ENCODE measurements around the gene ATP11B.

ATP11B gene

DNA sequence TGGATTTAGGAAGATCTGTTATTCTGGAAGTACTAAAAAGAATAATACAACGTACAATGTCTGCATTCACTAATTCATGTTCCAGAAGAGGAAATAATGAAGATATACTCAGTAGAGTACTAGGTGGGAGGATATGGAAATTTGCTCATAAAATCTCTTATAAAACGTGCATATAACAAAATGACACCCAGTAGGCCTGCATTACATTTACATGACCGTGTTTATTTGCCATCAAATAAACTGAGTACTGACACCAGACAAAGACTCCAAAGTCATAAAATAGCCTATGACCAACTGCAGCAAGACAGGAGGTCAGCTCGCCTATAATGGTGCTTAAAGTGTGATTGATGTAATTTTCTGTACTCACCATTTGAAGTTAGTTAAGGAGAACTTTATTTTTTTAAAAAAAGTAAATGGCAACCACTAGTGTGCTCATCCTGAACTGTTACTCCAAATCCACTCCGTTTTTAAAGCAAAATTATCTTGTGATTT is 126.6 kb downstream of the ATP11B start:
- H3K36me3 ChIP-seq (ENCODE audit: control insufficient read depth in 1 of 2, insufficient read depth in 2 of 2, low read length in 2 of 2): peaks cover 4 to 5% of the 10 kb centered on the region in 2 donors
- no peak overlapping the region for H3K9ac ChIP-seq (ENCODE audit: low read depth in 1 of 2, low read length in 2 of 2)
- no peaks in the 10 kb centered on the region for H3K9me3 ChIP-seq (ENCODE audit: control insufficient read depth in 1 of 2, low read length in 2 of 2)
- no peaks in the 10 kb centered on the region for H3K4me1 ChIP-seq (ENCODE audit: control insufficient read depth in 1 of 2, insufficient read depth in 2 of 2, low read length in 2 of 2)
- H3K27ac ChIP-seq (ENCODE audit: low read depth, low read length): no peak overlapping the region
- H3K4me3 ChIP-seq (ENCODE audit: low read depth in 1 of 2, low read length in 2 of 2): no peak overlapping the region
- H3K27me3 ChIP-seq (ENCODE audit: control insufficient read depth in 1 of 2, insufficient read depth in 2 of 2, low read length in 2 of 2): no peaks in the 10 kb centered on the region

DNA sequence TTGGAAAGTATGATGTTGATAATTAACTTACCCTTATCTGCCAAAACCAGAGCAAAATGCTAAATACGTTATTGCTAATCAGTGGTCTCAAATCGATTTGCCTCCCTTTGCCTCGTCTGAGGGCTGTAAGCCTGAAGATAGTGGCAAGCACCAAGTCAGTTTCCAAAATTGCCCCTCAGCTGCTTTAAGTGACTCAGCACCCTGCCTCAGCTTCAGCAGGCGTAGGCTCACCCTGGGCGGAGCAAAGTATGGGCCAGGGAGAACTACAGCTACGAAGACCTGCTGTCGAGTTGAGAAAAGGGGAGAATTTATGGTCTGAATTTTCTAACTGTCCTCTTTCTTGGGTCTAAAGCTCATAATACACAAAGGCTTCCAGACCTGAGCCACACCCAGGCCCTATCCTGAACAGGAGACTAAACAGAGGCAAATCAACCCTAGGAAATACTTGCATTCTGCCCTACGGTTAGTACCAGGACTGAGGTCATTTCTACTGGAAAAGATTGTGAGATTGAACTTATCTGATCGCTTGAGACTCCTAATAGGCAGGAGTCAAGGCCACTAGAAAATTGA is 127.3 kb downstream of the ATP11B start:
- no peak overlapping the region for H3K4me3 ChIP-seq (ENCODE audit: low read depth in 1 of 2, low read length in 2 of 2)
- H3K36me3 ChIP-seq (ENCODE audit: control insufficient read depth in 1 of 2, insufficient read depth in 2 of 2, low read length in 2 of 2): peaks cover 3% of the 10 kb centered on the region in 2 donors
- no peak overlapping the region for H3K27ac ChIP-seq (ENCODE audit: low read depth, low read length)
- H3K9ac ChIP-seq (ENCODE audit: low read depth in 1 of 2, low read length in 2 of 2): no peak overlapping the region
- no peaks in the 10 kb centered on the region for H3K27me3 ChIP-seq (ENCODE audit: control insufficient read depth in 1 of 2, insufficient read depth in 2 of 2, low read length in 2 of 2)
- H3K9me3 ChIP-seq (ENCODE audit: control insufficient read depth in 1 of 2, low read length in 2 of 2): no peaks in the 10 kb centered on the region
- no peaks in the 10 kb centered on the region for H3K4me1 ChIP-seq (ENCODE audit: control insufficient read depth in 1 of 2, insufficient read depth in 2 of 2, low read length in 2 of 2)

DNA sequence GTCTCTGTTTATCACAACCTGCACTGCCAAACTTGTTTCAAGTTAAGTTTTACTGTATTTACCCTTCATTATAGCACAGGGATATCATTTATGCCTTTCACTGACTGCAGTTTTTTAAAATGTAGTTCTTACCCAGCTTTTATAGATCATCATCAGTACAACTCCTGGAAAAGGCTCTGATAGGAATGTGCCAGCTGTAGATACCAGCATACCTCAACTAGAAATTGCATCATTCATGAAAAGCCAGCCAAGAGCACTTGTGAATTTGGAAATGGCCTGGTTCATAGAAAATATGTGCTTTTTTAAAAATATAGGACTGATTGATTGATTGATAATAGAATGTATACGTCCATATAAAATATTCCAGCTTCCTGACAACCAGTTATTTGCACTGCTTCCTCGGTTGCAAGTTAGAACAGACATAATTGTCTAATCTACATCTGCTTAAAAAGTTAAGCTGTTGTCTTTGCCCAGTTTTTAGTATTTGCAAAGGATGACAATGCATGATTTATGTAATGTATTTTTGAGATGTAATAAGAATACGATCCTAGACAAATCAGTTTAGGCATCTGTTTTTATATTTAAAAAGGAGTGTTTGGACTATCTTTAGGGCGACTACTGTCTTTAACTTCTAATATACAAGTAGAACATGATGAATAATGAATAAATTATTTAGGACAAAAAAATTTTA is 128.5 kb downstream of the ATP11B start:
- Histone ChIP-seq H3K9me3 (ENCODE audit: control insufficient read depth in 1 of 2, low read length in 2 of 2) (no peaks in the 10 kb centered on the region), H3K9ac (ENCODE audit: low read depth in 1 of 2, low read length in 2 of 2) (no peak overlapping the region), H3K4me1 (ENCODE audit: control insufficient read depth in 1 of 2, insufficient read depth in 2 of 2, low read length in 2 of 2) (no peaks in the 10 kb centered on the region), H3K27ac (ENCODE audit: low read depth, low read length) (no peak overlapping the region), H3K36me3 (ENCODE audit: control insufficient read depth in 1 of 2, insufficient read depth in 2 of 2, low read length in 2 of 2) (peaks cover 3% of the 10 kb centered on the region in 2 donors), H3K4me3 (ENCODE audit: low read depth in 1 of 2, low read length in 2 of 2) (no peak overlapping the region), H3K27me3 (ENCODE audit: control insufficient read depth in 1 of 2, insufficient read depth in 2 of 2, low read length in 2 of 2) (no peaks in the 10 kb centered on the region)

DNA sequence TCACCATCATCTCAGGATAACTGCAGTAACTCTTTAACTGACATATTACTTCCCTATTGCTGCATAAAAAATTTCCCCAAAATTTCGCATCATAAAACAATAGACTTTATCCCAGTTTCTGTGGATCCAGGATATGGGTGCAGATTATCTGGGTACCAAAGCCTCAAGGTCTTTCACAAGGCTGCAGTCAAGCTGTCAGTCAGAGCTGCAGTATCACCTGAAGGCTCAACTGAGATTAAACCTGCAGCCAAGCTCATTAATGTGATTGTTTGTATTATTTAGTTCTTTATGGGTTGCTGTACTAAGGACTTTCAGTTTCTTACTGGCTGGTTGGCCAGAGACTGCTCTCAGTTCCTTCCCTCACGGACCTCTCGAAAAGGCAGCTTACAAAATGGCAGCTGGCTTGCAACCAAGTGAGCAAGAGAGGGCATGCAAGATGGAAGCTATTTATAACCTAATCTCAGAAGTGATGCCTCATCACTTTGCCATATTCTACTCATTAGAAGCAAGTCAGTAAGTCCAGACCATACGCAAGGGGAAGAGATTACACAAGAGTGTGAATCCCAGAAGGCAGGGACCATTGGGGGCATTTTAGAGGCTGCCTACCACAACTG is 132.1 kb downstream of the ATP11B start:
- H3K9me3 ChIP-seq (ENCODE audit: control insufficient read depth in 1 of 2, low read length in 2 of 2): no peaks in the 10 kb centered on the region
- no peaks in the 10 kb centered on the region for H3K27me3 ChIP-seq (ENCODE audit: control insufficient read depth in 1 of 2, insufficient read depth in 2 of 2, low read length in 2 of 2)
- no peaks in the 10 kb centered on the region for H3K4me1 ChIP-seq (ENCODE audit: control insufficient read depth in 1 of 2, insufficient read depth in 2 of 2, low read length in 2 of 2)
- no peak overlapping the region for H3K9ac ChIP-seq (ENCODE audit: low read depth in 1 of 2, low read length in 2 of 2)
- no peak overlapping the region for H3K4me3 ChIP-seq (ENCODE audit: low read depth in 1 of 2, low read length in 2 of 2)
- no peak overlapping the region for H3K27ac ChIP-seq (ENCODE audit: low read depth, low read length)
- peaks cover 0 to 3% of the 10 kb centered on the region in 2 donors for H3K36me3 ChIP-seq (ENCODE audit: control insufficient read depth in 1 of 2, insufficient read depth in 2 of 2, low read length in 2 of 2)

DNA sequence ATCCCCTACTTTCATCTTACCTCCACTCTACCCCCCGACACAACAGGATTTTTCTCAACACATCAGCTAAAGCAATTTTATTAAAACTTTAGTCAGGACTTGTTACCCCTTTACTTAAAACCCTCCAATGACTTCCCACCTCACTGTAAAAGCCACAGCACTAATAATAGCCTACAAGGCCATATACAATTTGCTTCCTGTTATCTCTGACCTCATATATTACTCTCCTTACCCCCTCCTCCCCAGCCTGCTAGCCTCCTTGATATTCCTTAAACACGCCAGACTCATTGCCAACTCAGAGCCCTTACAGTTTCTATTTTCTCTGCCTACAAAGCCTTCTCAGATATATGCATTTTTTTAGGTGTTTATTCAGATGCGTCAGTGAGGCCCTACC is 132.6 kb downstream of the ATP11B start:
- Histone ChIP-seq H3K36me3 (ENCODE audit: control insufficient read depth in 1 of 2, insufficient read depth in 2 of 2, low read length in 2 of 2) (peaks cover 0 to under 1% of the 10 kb centered on the region in 2 donors), H3K27ac (ENCODE audit: low read depth, low read length) (no peak overlapping the region)

DNA sequence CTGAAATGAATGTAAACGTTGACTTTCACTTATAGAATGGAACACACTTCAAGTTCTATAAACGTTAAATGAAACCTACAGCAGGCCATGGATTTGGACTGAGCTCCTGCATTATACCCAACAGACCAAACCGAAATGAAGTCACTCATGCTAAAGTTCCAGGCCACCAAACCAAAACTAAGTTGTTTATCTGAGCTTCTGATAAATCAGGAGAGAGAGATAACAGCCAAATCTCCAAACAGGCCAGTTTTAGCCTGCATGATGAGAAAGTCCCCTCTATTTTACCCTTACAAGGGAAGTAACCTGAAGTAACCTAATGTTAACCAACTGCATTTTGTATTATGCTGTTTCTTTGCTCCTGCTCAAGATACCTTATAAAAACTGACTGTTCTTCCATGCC is 142.5 kb downstream of the ATP11B start:
- H3K27me3 ChIP-seq (ENCODE audit: control insufficient read depth in 1 of 2, insufficient read depth in 2 of 2, low read length in 2 of 2): no peaks in the 10 kb centered on the region
- no peak overlapping the region for H3K27ac ChIP-seq (ENCODE audit: low read depth, low read length)
- H3K9me3 ChIP-seq (ENCODE audit: control insufficient read depth in 1 of 2, low read length in 2 of 2): peaks cover 0 to 8% of the 10 kb centered on the region in 2 donors
- H3K9ac ChIP-seq (ENCODE audit: low read depth in 1 of 2, low read length in 2 of 2): no peak overlapping the region
- H3K4me1 ChIP-seq (ENCODE audit: control insufficient read depth in 1 of 2, insufficient read depth in 2 of 2, low read length in 2 of 2): no peaks in the 10 kb centered on the region
- no peak overlapping the region for H3K4me3 ChIP-seq (ENCODE audit: low read depth in 1 of 2, low read length in 2 of 2)
- H3K36me3 ChIP-seq (ENCODE audit: control insufficient read depth in 1 of 2, insufficient read depth in 2 of 2, low read length in 2 of 2): peaks cover 0 to 3% of the 10 kb centered on the region in 2 donors

More for the DNA sequence above, 132.6 kb downstream of the ATP11B start:
- Histone ChIP-seq H3K9me3 (ENCODE audit: control insufficient read depth in 1 of 2, low read length in 2 of 2) (no peaks in the 10 kb centered on the region), H3K27me3 (ENCODE audit: control insufficient read depth in 1 of 2, insufficient read depth in 2 of 2, low read length in 2 of 2) (no peaks in the 10 kb centered on the region), H3K4me3 (ENCODE audit: low read depth in 1 of 2, low read length in 2 of 2) (no peak overlapping the region), H3K9ac (ENCODE audit: low read depth in 1 of 2, low read length in 2 of 2) (no peak overlapping the region), H3K4me1 (ENCODE audit: control insufficient read depth in 1 of 2, insufficient read depth in 2 of 2, low read length in 2 of 2) (no peaks in the 10 kb centered on the region)

DNA sequence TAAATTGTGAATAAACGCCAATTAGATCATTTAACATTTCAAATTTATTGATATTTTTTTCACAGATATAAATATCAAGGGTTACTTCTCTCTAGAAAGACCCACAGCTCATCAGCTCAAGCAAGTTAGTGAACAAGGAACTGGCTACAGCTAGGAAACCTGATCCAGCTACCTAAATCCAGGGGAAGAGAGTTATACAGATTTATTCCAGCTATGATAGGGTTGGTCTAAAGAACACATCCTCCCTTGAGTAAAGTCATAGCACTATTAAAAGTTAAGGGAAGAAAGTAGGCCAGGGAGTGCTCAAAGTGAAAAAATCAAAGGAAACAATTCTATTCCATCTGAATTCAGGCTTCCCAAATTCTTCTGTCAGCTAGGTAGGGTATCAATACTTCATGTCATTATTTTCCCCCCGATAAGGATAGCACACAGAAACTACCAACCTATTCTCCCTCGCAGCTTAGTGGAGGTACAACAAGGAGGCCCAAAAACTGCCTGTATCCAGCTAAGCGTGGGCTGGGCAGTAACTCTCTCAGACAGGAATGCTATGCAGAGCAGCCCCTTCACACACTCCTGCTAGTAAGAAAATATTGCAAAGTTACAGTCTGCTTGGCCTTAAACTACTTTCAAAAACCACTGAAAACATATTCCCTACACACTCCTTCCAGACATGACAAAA is 143.1 kb downstream of the ATP11B start:
- H3K9ac ChIP-seq (ENCODE audit: low read depth in 1 of 2, low read length in 2 of 2): no peak overlapping the region
- peaks cover 0 to 8% of the 10 kb centered on the region in 2 donors for H3K9me3 ChIP-seq (ENCODE audit: control insufficient read depth in 1 of 2, low read length in 2 of 2)
- H3K4me1 ChIP-seq (ENCODE audit: control insufficient read depth in 1 of 2, insufficient read depth in 2 of 2, low read length in 2 of 2): no peaks in the 10 kb centered on the region
- H3K36me3 ChIP-seq (ENCODE audit: control insufficient read depth in 1 of 2, insufficient read depth in 2 of 2, low read length in 2 of 2): peaks cover 0 to 3% of the 10 kb centered on the region in 2 donors
- H3K4me3 ChIP-seq (ENCODE audit: low read depth in 1 of 2, low read length in 2 of 2): no peak overlapping the region
- H3K27ac ChIP-seq (ENCODE audit: low read depth, low read length): no peak overlapping the region
- H3K27me3 ChIP-seq (ENCODE audit: control insufficient read depth in 1 of 2, insufficient read depth in 2 of 2, low read length in 2 of 2): no peaks in the 10 kb centered on the region

DNA sequence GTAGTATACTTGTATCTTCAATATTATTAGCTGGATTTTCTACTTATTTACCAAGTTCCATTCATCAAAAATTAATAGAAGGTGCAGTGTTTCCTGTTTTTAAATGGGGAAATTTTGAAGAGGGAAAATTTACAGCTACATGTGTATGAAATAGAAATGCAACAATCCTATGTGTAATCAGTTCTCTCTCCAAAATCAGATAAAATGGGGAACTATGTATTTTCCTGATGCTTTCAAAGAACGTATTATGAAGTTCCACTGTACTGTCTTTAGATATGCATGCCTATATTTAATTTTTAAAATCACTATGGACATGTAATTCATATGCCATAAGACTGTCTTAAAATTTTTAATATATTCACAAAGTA is 143.6 kb downstream of the ATP11B start:
- Histone ChIP-seq H3K4me1 (ENCODE audit: control insufficient read depth in 1 of 2, insufficient read depth in 2 of 2, low read length in 2 of 2) (no peaks in the 10 kb centered on the region), H3K4me3 (ENCODE audit: low read depth in 1 of 2, low read length in 2 of 2) (no peak overlapping the region), H3K27ac (ENCODE audit: low read depth, low read length) (no peak overlapping the region)

DNA sequence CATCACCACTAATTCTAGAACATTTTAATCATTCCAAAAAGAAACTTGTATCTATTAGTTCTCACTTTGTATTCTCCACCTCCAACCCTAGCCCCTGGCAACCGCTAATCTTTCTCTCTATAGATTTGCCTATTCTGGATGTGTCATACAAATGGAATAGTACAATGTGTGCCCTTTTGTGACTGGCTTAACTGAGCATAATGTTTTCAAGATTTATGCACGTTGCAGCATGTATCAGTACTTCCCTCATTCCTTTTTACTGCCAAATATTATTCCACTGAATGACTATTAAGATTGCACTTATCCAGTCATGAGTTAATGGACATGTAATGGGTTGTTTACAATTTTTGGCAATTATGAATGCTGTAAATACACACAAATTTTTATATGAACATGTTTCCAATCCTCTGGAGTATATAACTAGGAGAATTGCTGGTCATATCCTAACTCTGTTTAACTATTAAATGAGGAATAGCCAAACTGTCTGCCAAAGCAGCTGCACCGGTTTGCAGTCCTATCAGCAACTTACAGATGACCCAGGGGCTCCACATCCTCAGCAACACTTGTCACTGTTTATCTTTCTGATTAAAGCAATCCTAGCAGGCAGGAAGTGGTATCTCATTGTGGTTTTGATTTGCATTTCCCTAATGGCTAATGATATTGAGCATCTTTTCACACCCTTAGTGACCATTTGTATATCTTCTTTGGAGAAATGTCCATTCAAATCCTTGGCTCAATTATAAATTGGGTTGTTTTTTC is 144.2 kb downstream of the ATP11B start:
- Histone ChIP-seq H3K36me3 (ENCODE audit: control insufficient read depth in 1 of 2, insufficient read depth in 2 of 2, low read length in 2 of 2) (peaks cover 0 to 3% of the 10 kb centered on the region in 2 donors), H3K9ac (ENCODE audit: low read depth in 1 of 2, low read length in 2 of 2) (no peak overlapping the region), H3K27ac (ENCODE audit: low read depth, low read length) (no peak overlapping the region), H3K4me1 (ENCODE audit: control insufficient read depth in 1 of 2, insufficient read depth in 2 of 2, low read length in 2 of 2) (no peaks in the 10 kb centered on the region), H3K9me3 (ENCODE audit: control insufficient read depth in 1 of 2, low read length in 2 of 2) (peaks cover 0 to 3% of the 10 kb centered on the region in 2 donors), H3K4me3 (ENCODE audit: low read depth in 1 of 2, low read length in 2 of 2) (no peak overlapping the region), H3K27me3 (ENCODE audit: control insufficient read depth in 1 of 2, insufficient read depth in 2 of 2, low read length in 2 of 2) (no peaks in the 10 kb centered on the region)

More for the DNA sequence above, 143.6 kb downstream of the ATP11B start:
- Histone ChIP-seq H3K36me3 (ENCODE audit: control insufficient read depth in 1 of 2, insufficient read depth in 2 of 2, low read length in 2 of 2) (peaks cover 0 to 3% of the 10 kb centered on the region in 2 donors), H3K9ac (ENCODE audit: low read depth in 1 of 2, low read length in 2 of 2) (no peak overlapping the region), H3K27me3 (ENCODE audit: control insufficient read depth in 1 of 2, insufficient read depth in 2 of 2, low read length in 2 of 2) (no peaks in the 10 kb centered on the region), H3K9me3 (ENCODE audit: control insufficient read depth in 1 of 2, low read length in 2 of 2) (peaks cover 0 to 8% of the 10 kb centered on the region in 2 donors)
